GM12878 (cell line): ENCODE measurements around the gene PRKAG3.

Experiments used
- BCLAF1 ChIP-seq: fragments of 450-650 bp; IDR thresholded peaks from 2 replicates; pipeline ENCODE4 v1.6.1; 2017; ENCODE audit warnings: antibody characterized with exemption, mild to moderate bottlenecking, moderate library complexity
- CHD2 ChIP-seq: IDR thresholded peaks from 2 replicates; pipeline ENCODE4 v1.6.1; 2011; ENCODE audit warnings: low read depth, low read length, improper control_type of control experiment, borderline replicate concordance
- CTCF ChIP-seq, 3 experiments: IDR thresholded peaks in 2 of 3; conservative IDR thresholded peaks in 1 of 3; 2 replicates each; pipeline ENCODE4 v1.5.1; 2011; ENCODE audit warnings: low read depth in 3 of 3, low read length in 3 of 3, mild to moderate bottlenecking in 3 of 3, control low read depth in 2 of 3, moderate library complexity in 2 of 3, inconsistent platforms in 1 of 3, mixed read lengths in 1 of 3; ENCODE audit not compliant: control insufficient read depth in 2 of 3, insufficient read depth in 1 of 3; ENCODE audit errors: extremely low read depth in 1 of 3
- NR2C2 ChIP-seq: IDR thresholded peaks from 2 replicates; pipeline ENCODE4 v1.6.1; 2011; ENCODE audit warnings: borderline replicate concordance, low read depth; ENCODE audit not compliant: control insufficient read depth, insufficient read length
- POLR2AphosphoS5 ChIP-seq: IDR thresholded peaks from 2 replicates; pipeline ENCODE4 v1.6.1; 2011; ENCODE audit warnings: mild to moderate bottlenecking, low read length, inconsistent platforms
- SIN3A ChIP-seq: IDR thresholded peaks from 2 replicates; pipeline ENCODE4 v1.6.1; 2012; ENCODE audit warnings: low read depth, low read length, improper control_type of control experiment
- SP1 ChIP-seq: IDR thresholded peaks from one replicate; pipeline ENCODE4 v1.6.1; 2011; ENCODE audit warnings: low read depth, low read length
- ZBTB11 ChIP-seq: fragments of 450-650 bp; formaldehyde crosslinking; IDR thresholded peaks from 2 replicates; pipeline ENCODE4 v1.5.0; 2022; ENCODE audit warnings: mild to moderate bottlenecking, missing genetic modification characterization
- ZNF217 ChIP-seq: fragments of 450-650 bp; IDR thresholded peaks from 2 replicates; pipeline ENCODE4 v1.6.1; 2017; ENCODE audit warnings: antibody characterized with exemption, mild to moderate bottlenecking
- ZNF274 ChIP-seq: IDR thresholded peaks from one replicate; pipeline ENCODE4 v1.8.0; 2011; ENCODE audit not compliant: insufficient read length, insufficient read depth

GRCh38 chr2:218875692-218876246 is 44.2 kb upstream of the PRKAG3 start:
- TF ChIP-seq POLR2AphosphoS5 (no peak), CHD2 (no peak), SP1 (no peak), NR2C2 (no peak), CTCF (IDR thresholded peaks at IDR 0.05 in 2 of 3, conservative IDR thresholded peaks at IDR 0.05 in 1 of 3; ENCODE audit: control insufficient read depth in 2 of 3, extremely low read depth in 1 of 3, insufficient read depth in 1 of 3, low read depth in 3 of 3, low read length in 3 of 3) (no peak), ZNF217 (no peak), BCLAF1 (no peak), SIN3A (no peak), ZNF274 (no peak), ZBTB11 (no peak)
